ENCODE measurements around the gene UBE2F. TPM values are rescaled to one million over a fixed set of nuclear protein-coding genes. Genes with fewer than 3 reads are reported as not detected.
A peak's percentile ranks its signal among the peaks of the same experiment; 100 is the strongest.

UBE2F gene, protein sequence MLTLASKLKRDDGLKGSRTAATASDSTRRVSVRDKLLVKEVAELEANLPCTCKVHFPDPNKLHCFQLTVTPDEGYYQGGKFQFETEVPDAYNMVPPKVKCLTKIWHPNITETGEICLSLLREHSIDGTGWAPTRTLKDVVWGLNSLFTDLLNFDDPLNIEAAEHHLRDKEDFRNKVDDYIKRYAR
- 32.4 and 41.2 TPM in 2 replicates for total RNA-seq

DNA sequence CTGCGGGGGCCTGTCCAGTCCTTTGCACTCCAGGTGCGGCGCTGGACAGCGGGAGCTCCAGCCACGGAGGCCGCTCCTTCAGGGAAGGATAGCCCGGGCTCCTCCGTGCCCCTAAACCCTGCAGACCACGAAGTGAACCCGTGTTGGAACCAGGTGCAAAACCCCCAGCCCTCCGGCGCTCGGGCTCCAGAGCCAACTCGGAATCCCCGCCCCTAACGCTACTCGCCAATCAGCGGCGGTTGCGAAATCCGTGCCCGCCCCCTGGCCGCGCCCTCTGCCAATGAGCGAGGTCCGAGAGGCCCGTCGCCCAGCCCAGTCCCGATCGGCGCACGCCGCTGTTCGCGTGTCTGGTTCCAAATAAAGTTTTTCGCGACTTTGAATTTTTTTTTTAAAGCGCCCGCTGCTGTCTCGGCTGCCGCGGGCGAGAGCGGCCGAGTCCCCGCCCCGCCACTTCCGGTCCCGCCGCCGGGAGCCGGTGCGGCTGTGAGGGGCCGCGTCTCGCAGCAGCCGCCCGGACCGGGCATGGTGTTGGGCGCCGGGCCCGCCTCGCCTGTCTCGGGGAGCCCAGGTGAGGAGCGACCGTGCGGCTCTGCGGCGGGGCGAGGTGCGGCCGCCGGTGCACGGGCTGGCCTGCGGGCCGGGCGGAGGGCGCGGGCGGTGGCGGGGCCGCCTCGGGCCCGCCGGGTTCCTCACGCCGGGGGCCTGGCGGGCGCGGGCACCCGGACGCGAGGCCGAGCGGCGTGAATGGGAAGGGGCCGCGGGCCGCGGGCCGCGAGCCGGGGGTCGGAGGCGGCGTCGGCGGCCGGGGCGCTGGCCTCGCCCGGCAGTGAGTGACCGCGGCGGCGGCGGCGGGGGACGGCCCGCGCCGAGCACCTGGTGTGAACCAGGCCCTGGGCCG is at the start of gene UBE2F:
UBE2F (plus strand) TSS at position 450 of the 898 bp plus-strand sequence. CDS start 6,094 bp downstream, outside the sequence.
- Mint-ChIP-seq H3K4me3 (peak within 1 kb of the TSS; percentile 84), H3K27me3 (no peaks in the 10 kb centered on the region), H3K9me3 (peaks cover 7% of the 10 kb centered on the region), H3K4me1 (peaks cover 34% of the 10 kb centered on the region), H3K36me3 (ENCODE audit: low read depth) (peaks cover 2% of the 10 kb centered on the region), H3K27ac (peak within 1 kb of the TSS; percentile 82)
- ATAC-seq (ENCODE audit: low read depth), result peak; percentile 95
- ChIA-PET CTCF (no interaction called here), POLR2A (no interaction called here)
- intact Hi-C loops (cut with micrococcal nuclease), result loop anchor here (1.0 to 10.0 kb wide), 7 partner anchors 31 to 458 kb away; partner anchors contain the start of gene ASB1
- TF ChIP-seq, protein P1, sequence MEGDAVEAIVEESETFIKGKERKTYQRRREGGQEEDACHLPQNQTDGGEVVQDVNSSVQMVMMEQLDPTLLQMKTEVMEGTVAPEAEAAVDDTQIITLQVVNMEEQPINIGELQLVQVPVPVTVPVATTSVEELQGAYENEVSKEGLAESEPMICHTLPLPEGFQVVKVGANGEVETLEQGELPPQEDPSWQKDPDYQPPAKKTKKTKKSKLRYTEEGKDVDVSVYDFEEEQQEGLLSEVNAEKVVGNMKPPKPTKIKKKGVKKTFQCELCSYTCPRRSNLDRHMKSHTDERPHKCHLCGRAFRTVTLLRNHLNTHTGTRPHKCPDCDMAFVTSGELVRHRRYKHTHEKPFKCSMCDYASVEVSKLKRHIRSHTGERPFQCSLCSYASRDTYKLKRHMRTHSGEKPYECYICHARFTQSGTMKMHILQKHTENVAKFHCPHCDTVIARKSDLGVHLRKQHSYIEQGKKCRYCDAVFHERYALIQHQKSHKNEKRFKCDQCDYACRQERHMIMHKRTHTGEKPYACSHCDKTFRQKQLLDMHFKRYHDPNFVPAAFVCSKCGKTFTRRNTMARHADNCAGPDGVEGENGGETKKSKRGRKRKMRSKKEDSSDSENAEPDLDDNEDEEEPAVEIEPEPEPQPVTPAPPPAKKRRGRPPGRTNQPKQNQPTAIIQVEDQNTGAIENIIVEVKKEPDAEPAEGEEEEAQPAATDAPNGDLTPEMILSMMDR (IDR thresholded peaks at IDR 0.05), result no peak
- peak; percentile 97 for DNase-seq

DNA sequence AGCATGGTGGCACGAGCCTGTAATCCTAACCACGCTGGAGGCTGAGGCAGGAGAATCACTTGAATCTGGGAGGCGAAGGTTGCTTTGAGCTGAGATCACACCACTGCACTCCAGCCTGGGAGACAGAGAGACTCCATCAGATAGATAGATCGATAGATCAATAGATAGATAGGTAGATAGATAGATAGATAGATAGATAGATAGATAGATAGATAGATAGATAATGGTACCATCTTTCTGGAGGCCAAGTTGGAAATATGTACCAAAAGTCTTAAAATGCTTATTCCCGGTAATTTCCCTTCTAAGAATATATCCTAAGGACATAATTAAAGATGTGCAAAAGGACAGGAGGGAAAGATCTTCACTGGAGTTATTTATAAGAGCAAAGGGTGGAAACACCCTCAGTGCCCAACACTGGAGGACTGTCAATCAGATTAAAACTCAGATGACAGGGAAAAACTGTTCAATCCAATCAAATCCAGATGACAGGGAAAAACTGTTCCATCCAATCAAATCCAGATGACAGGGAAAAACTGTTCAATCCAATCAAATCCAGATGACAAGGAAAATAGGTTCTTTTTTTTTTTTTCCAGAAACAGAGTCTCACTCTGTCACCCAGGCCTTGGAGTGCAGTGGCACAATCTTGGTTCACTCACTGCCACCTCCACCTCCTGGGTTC is 49.0 kb upstream of the UBE2F start:
- POLR2A ChIA-PET, result no interaction called here
- TF ChIP-seq, protein P1 (IDR thresholded peaks at IDR 0.05), result no peak
- H3K27me3 Mint-ChIP-seq, result no peaks in the 10 kb centered on the region
- H3K9me3 Mint-ChIP-seq, result no peaks in the 10 kb centered on the region
- no peak overlapping the region for H3K4me3 Mint-ChIP-seq
- DNase-seq (no peak), ATAC-seq (ENCODE audit: low read depth) (no peak)
- no peaks in the 10 kb centered on the region for H3K36me3 Mint-ChIP-seq (ENCODE audit: low read depth)
- intact Hi-C loops (cut with micrococcal nuclease), result no loop called here
- CTCF ChIA-PET, result no interaction called here
- no peak overlapping the region for H3K27ac Mint-ChIP-seq
- peaks cover 7% of the 10 kb centered on the region for H3K4me1 Mint-ChIP-seq

DNA sequence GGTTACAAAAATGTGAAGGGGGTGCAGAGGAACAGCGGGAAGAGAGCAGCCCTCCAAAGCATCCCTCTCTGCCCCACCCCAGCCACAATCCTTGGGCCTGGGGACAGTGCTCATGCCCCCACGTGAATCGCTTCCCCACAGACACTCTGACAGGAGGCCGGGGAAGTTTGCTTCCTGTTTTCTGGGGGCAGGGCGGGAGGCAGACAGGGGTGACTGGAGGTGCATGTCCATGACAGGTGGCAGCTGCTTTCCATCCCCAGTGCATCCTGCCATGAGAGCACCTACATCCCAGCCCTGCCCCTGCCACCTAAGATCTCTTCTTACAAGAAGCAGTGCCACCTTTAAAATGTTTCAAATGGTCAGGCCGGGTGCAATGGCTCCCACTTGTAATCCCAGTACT is 47.2 kb upstream of the UBE2F start:
- CTCF ChIA-PET, result interaction anchor here (0.7 kb wide), 1 partner anchor 61 kb away, joined by 3 read pairs; no protein-coding TSS in a partner anchor
- ATAC-seq (ENCODE audit: low read depth), result no peak

DNA sequence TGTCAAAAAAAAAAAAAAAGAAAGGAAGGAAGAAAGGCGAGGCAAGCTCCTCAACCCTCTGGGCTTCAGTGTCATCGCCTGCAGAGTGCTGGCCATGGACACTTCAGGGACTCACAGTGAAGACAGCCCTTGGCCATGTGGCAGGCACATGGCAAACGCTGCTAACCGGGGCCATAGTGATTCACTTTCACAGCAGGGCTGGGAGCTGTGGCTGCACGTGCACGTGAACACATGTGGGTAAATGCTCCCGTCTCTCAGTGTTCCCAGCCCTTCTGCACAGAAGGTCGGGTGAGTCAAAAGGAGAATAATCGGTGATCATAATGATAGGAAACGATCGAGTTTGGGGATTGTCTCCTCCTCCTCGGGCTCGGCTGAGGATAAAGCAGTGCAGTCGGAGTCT is 46.1 kb upstream of the UBE2F start:
- ChIA-PET CTCF (no interaction called here), POLR2A (no interaction called here)
- Mint-ChIP-seq H3K36me3 (ENCODE audit: low read depth) (no peaks in the 10 kb centered on the region), H3K4me3 (no peak overlapping the region), H3K4me1 (peaks cover 14% of the 10 kb centered on the region), H3K27ac (no peak overlapping the region), H3K27me3 (no peaks in the 10 kb centered on the region), H3K9me3 (no peaks in the 10 kb centered on the region)
- intact Hi-C loops (cut with micrococcal nuclease), result loop anchor here (5.0 kb wide), 2 partner anchors 142 to 312 kb away; partner anchors contain the start of gene SCLY
- TF ChIP-seq, protein P1 (IDR thresholded peaks at IDR 0.05), result no peak
- DNase-seq (no peak), ATAC-seq (ENCODE audit: low read depth) (no peak)

More for the DNA sequence above, 47.2 kb upstream of the UBE2F start:
- no peak for DNase-seq
- no peaks in the 10 kb centered on the region for H3K9me3 Mint-ChIP-seq
- H3K4me3 Mint-ChIP-seq, result no peak overlapping the region
- intact Hi-C loops (cut with micrococcal nuclease), result no loop called here
- TF ChIP-seq, protein P1 (IDR thresholded peaks at IDR 0.05), result no peak
- POLR2A ChIA-PET, result no interaction called here
- H3K4me1 Mint-ChIP-seq, result peaks cover 14% of the 10 kb centered on the region
- H3K27ac Mint-ChIP-seq, result no peak overlapping the region
- no peaks in the 10 kb centered on the region for H3K27me3 Mint-ChIP-seq
- no peaks in the 10 kb centered on the region for H3K36me3 Mint-ChIP-seq (ENCODE audit: low read depth)
